A549 (cell line): ENCODE measurements around the gene FBLN5. TPM values are rescaled to one million over a fixed set of nuclear protein-coding genes. Genes with fewer than 3 reads are reported as not detected.

ENCODE experiments used
- ATAC-seq, 2 experiments: fragments of 200-7000 bp in 1 of 2; fragments of >200 bp in 1 of 2; cut with Nextera tagmentation in 1 of 2; cut with Tn5 transposase in 1 of 2; 3 replicates each; pipeline versions ENCODE4 v1.8.0 to v1.9.1; 2018 to 2020; ENCODE audit warnings: mild to moderate bottlenecking in 1 of 2, moderate library complexity in 1 of 2
- CTCF ChIA-PET: fragments of 300-600 bp; sonication (Branson Sonifier 250); formaldehyde crosslinking; extraction: SDS; loops from one replicate; lab custom pipeline; 2021; ENCODE audit warnings: antibody characterized with exemption, inconsistent platforms; lab: Yijun Ruan, JAX
- POLR2A ChIA-PET: fragments of 350-600 bp; formaldehyde crosslinking; extraction: SDS; loops from one replicate; lab custom pipeline; 2021; ENCODE audit warnings: antibody characterized with exemption, inconsistent platforms; lab: Yijun Ruan, JAX
- DNase-seq, 2 experiments: peaks; one replicate each; pipeline versions ENCODE4 v3.0.0 to v3.0.0-alpha.2; 2011 to 2016; ENCODE audit warnings: low read depth in 1 of 2, low spot score in 1 of 2
- FAIRE-seq: peaks from 2 replicates; lab custom pipeline; 2011; peaks lifted over from hg19 to GRCh38; lab: Jason Lieb, UNC
- H3K27ac ChIP-seq, 2 experiments: fragments of >200 bp; sonication (Bioruptor Twin); formaldehyde crosslinking; 3 replicates each; pipeline ENCODE4 v1.5.1; 2016 to 2017
- H3K4me1 ChIP-seq: fragments of >200 bp; sonication (Bioruptor Twin); formaldehyde crosslinking; 3 replicates; pipeline ENCODE4 v1.6.1; 2016
- H3K4me2 ChIP-seq: fragments of >200 bp; sonication (Bioruptor Twin); formaldehyde crosslinking; 3 replicates; pipeline ENCODE4 v1.6.1; 2016
- H3K4me3 ChIP-seq: fragments of >200 bp; sonication (Bioruptor Twin); formaldehyde crosslinking; 3 replicates; pipeline ENCODE4 v1.5.1; 2016
- H3K9me3 ChIP-seq: fragments of >200 bp; sonication (Bioruptor Twin); formaldehyde crosslinking; 3 replicates; pipeline ENCODE4 v1.6.1; 2016
- BHLHE40 ChIP-seq: IDR thresholded peaks from 2 replicates; pipeline ENCODE4 v1.6.1; 2012; ENCODE audit warnings: low read depth, low read length, inconsistent platforms
- CBX2 ChIP-seq: fragments of 200-600 bp; sonication (generic); IDR thresholded peaks from 2 replicates; pipeline ENCODE4 v1.6.1; 2016; ENCODE audit warnings: low read depth, mild to moderate bottlenecking, borderline replicate concordance
- CEBPB ChIP-seq, 2 experiments: fragments of >200 bp in 1 of 2; sonication (Bioruptor Twin) in 1 of 2; formaldehyde crosslinking in 1 of 2; IDR thresholded peaks; 2 replicates each; pipeline ENCODE4 v1.6.1; 2012 to 2016
- CHD2 ChIP-seq: fragments of 150-350 bp; IDR thresholded peaks from 2 replicates; pipeline ENCODE4 v1.6.1; 2014; ENCODE audit warnings: low read length; ENCODE audit not compliant: partially characterized antibody
- EHF ChIP-seq: fragments of 250-450 bp; sonication (Bioruptor Pico); IDR thresholded peaks from 2 replicates; pipeline ENCODE4 v1.5.0; 2020; ENCODE audit warnings: mild to moderate bottlenecking
- FOXS1 ChIP-seq: fragments of 250-450 bp; sonication (Bioruptor Pico); IDR thresholded peaks from 2 replicates; pipeline ENCODE4 v1.5.0; 2020; ENCODE audit warnings: mild to moderate bottlenecking, moderate library complexity
- HEYL ChIP-seq: fragments of 250-450 bp; sonication (Bioruptor Pico); IDR thresholded peaks from 2 replicates; pipeline ENCODE4 v1.8.0; 2021; ENCODE audit warnings: mild to moderate bottlenecking, moderate library complexity
- HMGXB4 ChIP-seq: fragments of 250-450 bp; sonication (Bioruptor Pico); IDR thresholded peaks from 2 replicates; pipeline ENCODE4 v1.5.0; 2021; ENCODE audit warnings: mild to moderate bottlenecking, moderate library complexity, borderline replicate concordance
- HOXB5 ChIP-seq: fragments of 250-450 bp; sonication (Bioruptor Pico); IDR thresholded peaks from 2 replicates; pipeline ENCODE4 v1.5.0; 2020; ENCODE audit warnings: mild to moderate bottlenecking, moderate library complexity
- JUN ChIP-seq, 2 experiments: fragments of >200 bp; sonication (Bioruptor Twin); formaldehyde crosslinking; IDR thresholded peaks; 2 replicates in 1 of 2; 3 replicates in 1 of 2; pipeline ENCODE4 v1.6.1; 2016 to 2017
- KDM5A ChIP-seq: fragments of 200-600 bp; sonication (generic); IDR thresholded peaks from 2 replicates; pipeline ENCODE4 v1.6.1; 2016; ENCODE audit warnings: antibody characterized with exemption, mild to moderate bottlenecking
- MYC ChIP-seq: IDR thresholded peaks from 2 replicates; pipeline ENCODE4 v1.6.1; 2012; ENCODE audit warnings: mild to moderate bottlenecking, inconsistent platforms, low read length, improper control_type of control experiment, borderline replicate concordance
- NPAS2 ChIP-seq: fragments of 250-450 bp; sonication (Bioruptor Pico); IDR thresholded peaks from 2 replicates; pipeline ENCODE4 v1.8.0; 2022; ENCODE audit warnings: mild to moderate bottlenecking, moderate library complexity, borderline replicate concordance
- PBX3 ChIP-seq: IDR thresholded peaks from 2 replicates; pipeline ENCODE4 v1.6.1; 2012
- RARB ChIP-seq: fragments of 250-450 bp; sonication (Bioruptor Pico); IDR thresholded peaks from 2 replicates; pipeline ENCODE4 v1.8.0; 2021; ENCODE audit warnings: mild to moderate bottlenecking, moderate library complexity
- REST ChIP-seq: fragments of 200-600 bp; sonication (generic); IDR thresholded peaks from 2 replicates; pipeline ENCODE4 v1.6.1; 2016; ENCODE audit warnings: antibody characterized with exemption, mild to moderate bottlenecking, moderate library complexity
- RNF2 ChIP-seq: fragments of 200-600 bp; sonication (generic); IDR thresholded peaks from 2 replicates; pipeline ENCODE4 v1.6.1; 2016; ENCODE audit warnings: low read depth, mild to moderate bottlenecking, antibody characterized with exemption, moderate library complexity, borderline replicate concordance
- TFCP2L1 ChIP-seq: fragments of 250-450 bp; sonication (Bioruptor Pico); IDR thresholded peaks from 2 replicates; pipeline ENCODE4 v1.5.0; 2021; ENCODE audit warnings: mild to moderate bottlenecking
- WGBS: methylation state at CpG from one replicate; pipeline ENCODE4 v1.1.6; 2017; ENCODE audit errors: missing lambda C conversion rate; 5-methylcytosine and 5-hydroxymethylcytosine counted together
- polyA plus RNA-seq, 4 experiments: library from polyadenylated mRNA; depleted of rRNA in 3 of 4; stranded (reverse); fragments of >200 nt; fragmentation: RNase III in 1 of 4; extraction: RNeasy Plus Mini Kit Qiagen cat#74134 plus additional on column Dnase treatment in 1 of 4; gene quantifications; 2 replicates in 3 of 4; 3 replicates in 1 of 4; pipeline ENCODE4 v1.2.3, GENCODE V29; 2011 to 2017

The FBLN5 gene
- polyA plus RNA-seq, 2 of the 4 experiments (the other 2 are of a cell fraction) = 0.88 to 1.3 TPM

GRCh38 chr14:91903070-91903469 is 44.4 kb downstream of the FBLN5 start:
- ATAC-seq = no peak
- TF ChIP-seq MYC (no peak), EHF (CRISPR knock-in tag) (no peak), HEYL (CRISPR knock-in tag) (no peak), PBX3 (no peak), RNF2 (no peak), RARB (CRISPR knock-in tag) (no peak), TFCP2L1 (CRISPR knock-in tag) (no peak), FOXS1 (CRISPR knock-in tag) (no peak), REST (no peak), CBX2 (no peak), CHD2 (no peak), NPAS2 (CRISPR knock-in tag) (no peak), HOXB5 (CRISPR knock-in tag) (no peak), CEBPB (IDR thresholded peaks at IDR 0.05) (no peak), KDM5A (no peak)
- no peak for FAIRE-seq
- H3K9me3 ChIP-seq = no peaks in the 10 kb centered on the region
- ChIA-PET CTCF (no interaction called here), POLR2A (no interaction called here)
- H3K4me3 ChIP-seq = no peak overlapping the region
- no peak for DNase-seq
- no peak overlapping the region for H3K4me2 ChIP-seq
- no peaks in the 10 kb centered on the region; the same call in 2 of the 3 replicates for H3K4me1 ChIP-seq
- H3K27ac ChIP-seq = no peak overlapping the region
- 58% methylated on average over 2 of the region's 2 CpGs for WGBS

GRCh38 chr14:91902336-91902735 is 45.2 kb downstream of the FBLN5 start:
- Histone ChIP-seq H3K9me3 (no peaks in the 10 kb centered on the region), H3K4me1 (no peaks in the 10 kb centered on the region; the same call in 2 of the 3 replicates), H3K4me3 (no peak overlapping the region), H3K4me2 (no peak overlapping the region), H3K27ac (no peak overlapping the region)
- DNase-seq = no peak
- POLR2A ChIA-PET = no interaction called here
- no peak for FAIRE-seq
- CTCF ChIA-PET = interaction anchor here (5.2 kb wide), 1 partner anchor 10 kb away, joined by 32 read pairs; no protein-coding TSS in a partner anchor
- TF ChIP-seq BHLHE40 = no peak
- no peak for TF ChIP-seq JUN (IDR thresholded peaks at IDR 0.05)
- no peak for TF ChIP-seq HMGXB4 (CRISPR knock-in tag)
- ATAC-seq = no peak
- 56% methylated on average over 3 of the region's 3 CpGs for WGBS
